Activated gamma-delta T cell treated with Interleukin-2 at 50 U/mL for 16 hours (primary cell): ENCODE results near the gene BIRC6.
"Not testable (repeated sequence)": the region's sequence is repeated elsewhere in the genome, so short reads cannot be mapped to it uniquely, and the experiment has no call there.

Experiments
- DNase-seq: peaks from one replicate; pipeline ENCODE4 v3.0.0-alpha.2; 2020

The BIRC6 gene, protein sequence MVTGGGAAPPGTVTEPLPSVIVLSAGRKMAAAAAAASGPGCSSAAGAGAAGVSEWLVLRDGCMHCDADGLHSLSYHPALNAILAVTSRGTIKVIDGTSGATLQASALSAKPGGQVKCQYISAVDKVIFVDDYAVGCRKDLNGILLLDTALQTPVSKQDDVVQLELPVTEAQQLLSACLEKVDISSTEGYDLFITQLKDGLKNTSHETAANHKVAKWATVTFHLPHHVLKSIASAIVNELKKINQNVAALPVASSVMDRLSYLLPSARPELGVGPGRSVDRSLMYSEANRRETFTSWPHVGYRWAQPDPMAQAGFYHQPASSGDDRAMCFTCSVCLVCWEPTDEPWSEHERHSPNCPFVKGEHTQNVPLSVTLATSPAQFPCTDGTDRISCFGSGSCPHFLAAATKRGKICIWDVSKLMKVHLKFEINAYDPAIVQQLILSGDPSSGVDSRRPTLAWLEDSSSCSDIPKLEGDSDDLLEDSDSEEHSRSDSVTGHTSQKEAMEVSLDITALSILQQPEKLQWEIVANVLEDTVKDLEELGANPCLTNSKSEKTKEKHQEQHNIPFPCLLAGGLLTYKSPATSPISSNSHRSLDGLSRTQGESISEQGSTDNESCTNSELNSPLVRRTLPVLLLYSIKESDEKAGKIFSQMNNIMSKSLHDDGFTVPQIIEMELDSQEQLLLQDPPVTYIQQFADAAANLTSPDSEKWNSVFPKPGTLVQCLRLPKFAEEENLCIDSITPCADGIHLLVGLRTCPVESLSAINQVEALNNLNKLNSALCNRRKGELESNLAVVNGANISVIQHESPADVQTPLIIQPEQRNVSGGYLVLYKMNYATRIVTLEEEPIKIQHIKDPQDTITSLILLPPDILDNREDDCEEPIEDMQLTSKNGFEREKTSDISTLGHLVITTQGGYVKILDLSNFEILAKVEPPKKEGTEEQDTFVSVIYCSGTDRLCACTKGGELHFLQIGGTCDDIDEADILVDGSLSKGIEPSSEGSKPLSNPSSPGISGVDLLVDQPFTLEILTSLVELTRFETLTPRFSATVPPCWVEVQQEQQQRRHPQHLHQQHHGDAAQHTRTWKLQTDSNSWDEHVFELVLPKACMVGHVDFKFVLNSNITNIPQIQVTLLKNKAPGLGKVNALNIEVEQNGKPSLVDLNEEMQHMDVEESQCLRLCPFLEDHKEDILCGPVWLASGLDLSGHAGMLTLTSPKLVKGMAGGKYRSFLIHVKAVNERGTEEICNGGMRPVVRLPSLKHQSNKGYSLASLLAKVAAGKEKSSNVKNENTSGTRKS (N-terminal part only)

DNA sequence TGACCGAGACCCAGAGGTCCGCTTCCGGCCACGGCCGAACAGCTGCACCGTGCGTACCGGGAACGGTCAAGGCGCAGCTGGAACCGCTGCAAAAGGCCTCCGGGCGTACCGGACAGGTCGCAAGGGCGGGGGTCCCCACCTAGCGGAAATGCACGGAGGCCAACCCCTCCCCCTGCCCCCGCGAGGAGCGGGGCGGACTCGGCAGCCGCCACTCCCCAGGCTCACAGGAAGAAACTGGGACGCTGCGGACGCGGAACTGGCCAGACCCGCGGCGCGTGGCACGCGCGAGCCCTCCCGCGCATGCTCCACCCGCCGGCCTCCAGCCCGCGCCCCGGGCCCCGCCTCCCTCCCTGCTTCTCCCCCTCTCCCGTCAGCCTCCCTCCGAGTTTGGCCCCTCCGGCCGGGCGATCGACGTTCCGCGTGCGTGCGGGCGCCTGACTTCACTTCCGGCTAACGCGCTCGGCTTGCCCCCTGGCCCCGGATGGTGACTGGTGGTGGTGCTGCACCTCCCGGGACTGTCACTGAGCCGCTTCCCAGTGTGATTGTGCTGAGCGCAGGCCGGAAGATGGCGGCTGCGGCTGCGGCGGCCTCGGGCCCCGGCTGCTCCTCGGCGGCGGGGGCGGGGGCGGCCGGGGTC, at the start of gene BIRC6:
Gene BIRC6 (plus strand): TSS at position 343 of the 637 bp plus-strand sequence. CDS start 139 bp downstream, at position 482.
- peak; percentile 93 for DNase-seq

DNA sequence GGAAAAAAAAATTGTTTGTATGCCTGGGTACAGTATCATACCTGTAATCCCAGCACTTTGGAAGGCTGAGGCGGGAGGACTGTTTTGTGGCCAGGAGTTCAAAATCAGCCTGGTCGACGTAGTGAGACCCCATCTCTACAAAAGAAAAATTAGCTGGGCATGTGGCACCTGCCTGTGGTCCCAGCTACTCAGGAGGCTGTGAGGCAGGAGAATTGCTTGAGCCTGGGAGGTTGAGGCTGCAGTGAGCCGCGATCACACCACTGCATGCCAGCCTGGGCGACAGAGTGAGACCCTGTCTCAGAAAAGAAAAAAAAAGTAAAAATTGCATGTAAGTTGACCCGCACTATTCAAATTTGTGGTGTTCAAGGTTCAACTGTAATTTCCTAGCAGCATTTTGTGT, 46.2 kb upstream of the BIRC6 start:
- no peak for DNase-seq

DNA sequence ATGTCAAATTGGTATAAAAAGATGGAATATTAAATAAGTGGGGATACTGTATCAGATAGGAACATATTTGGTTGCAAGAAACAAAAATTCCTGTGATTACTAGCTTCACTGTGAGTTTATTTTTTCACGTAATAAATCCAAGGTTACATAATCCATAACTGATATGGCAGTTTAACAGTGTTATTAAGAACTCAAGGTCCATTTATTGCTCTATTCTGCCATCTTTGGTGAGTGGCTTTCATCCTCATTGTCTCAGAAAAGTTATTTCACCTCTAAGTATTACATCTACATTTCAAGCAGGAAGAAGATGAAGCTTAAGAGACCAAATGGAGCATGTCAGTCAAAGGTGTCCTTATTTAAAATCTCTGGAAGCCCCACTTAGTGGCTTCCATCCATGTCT, 41.9 kb upstream of the BIRC6 start:
- no peak for DNase-seq

DNA sequence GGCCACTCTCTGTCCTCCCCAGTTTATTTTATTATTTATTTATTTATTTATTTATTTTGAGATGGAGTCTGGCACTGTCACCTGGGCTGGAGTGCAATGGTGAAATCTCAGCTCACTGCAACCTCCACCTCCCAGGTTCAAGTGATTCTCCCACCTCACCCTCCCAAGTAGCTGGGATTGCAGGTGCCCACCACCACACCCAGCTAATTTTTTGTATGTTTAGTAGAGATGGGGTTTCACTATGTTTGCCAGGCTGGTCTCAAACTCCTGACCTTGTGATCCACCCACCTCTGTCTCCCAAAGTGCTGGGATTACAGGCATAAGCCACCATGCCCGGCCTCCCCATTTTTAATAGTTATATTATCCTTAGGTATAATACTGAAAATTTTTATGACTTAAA, 28.1 kb upstream of the BIRC6 start:
- not testable (repeated sequence) for DNase-seq

DNA sequence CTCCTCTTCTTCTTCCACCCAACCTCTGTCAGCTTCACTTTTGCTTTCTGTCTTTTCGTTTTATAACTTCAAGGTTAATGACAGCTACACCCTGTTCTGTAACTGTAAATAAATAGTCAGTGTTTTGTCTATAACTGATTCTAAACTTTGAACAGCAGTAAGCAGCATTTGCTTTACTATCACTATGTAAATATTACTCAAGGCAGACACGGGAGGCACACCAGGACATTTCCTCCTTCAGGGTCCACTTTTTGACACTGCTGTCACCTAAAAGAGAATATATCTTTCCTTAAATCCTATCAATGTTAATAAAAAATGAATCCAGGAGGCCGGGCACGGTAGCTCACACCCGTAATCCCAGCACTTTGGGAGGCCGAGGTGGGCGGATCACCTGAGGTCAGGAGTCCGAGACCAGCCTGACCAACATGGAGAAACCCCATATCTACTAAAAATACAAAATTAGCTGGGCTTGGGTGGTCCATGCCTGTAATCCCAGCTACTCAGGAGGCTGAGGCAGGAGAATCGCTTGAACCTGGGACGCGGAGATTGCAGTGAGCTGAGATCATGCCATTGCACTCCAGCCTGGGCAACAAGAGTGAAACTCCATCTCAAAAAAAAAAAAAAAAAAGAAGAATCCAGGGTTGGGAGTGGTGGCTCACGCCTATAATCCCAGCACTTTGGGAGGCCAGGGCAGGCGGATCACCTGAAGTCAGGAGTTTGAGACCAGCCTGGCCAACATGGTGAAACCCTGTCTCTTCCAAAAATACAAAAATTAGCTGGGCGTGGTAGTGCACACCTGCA, 27.4 kb upstream of the BIRC6 start:
- not testable (repeated sequence) for DNase-seq

DNA sequence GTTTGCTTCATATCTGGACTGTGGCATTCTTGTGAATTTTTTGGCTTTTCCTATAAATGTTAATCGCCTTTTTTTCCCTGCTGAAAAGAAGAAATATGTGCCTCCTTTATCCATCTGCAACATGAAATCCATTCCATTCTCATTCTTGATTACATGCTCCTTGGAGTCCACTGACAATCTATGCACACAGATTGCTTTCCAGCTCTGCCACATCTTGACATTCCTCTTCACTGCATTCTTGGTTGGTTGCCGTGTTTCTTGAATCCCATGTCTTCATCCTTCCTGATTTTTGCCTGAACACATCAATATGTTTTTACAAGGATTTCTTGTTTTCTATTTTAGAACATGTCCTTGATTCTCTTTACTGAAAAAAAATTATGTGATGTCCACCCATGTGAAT, 26.7 kb upstream of the BIRC6 start:
- no peak for DNase-seq

DNA sequence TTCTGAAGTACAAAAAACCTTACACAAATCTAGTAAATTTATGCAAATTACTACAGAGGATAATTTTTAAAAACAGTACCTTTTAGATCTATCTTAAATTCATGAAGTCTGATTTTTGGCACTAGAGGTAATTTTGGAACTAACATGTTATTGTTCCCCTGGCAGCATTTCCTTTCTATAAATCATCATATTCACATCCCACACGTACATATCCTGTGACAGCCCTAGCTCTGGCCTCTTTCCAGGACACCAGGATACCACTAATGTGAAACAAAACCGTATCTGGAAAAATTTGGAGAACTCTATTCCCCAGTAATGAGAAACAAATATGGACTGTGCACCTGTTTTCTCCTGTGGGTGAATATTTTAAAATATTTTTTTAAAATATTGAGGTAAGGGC, 14.0 kb upstream of the BIRC6 start:
- no peak for DNase-seq

DNA sequence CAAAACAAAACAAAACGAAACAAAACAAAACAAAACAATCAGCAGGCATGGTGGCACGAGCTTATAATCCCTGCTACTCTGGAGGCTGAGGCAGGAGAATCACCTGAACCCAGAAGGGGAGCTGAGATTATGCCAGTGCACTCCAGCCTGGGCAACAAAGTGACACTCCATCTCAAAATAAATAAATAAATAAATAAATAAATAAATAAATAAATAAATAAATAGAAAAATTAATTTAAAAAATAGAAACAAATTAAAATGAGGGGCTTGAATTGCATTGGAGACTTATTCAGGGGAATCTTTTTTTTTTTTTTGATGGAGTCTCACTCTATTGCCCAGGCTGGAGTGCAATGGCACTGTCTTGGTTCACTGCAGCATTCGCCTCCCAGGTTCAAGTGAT, 6.0 kb upstream of the BIRC6 start:
- DNase-seq = not testable (repeated sequence)

DNA sequence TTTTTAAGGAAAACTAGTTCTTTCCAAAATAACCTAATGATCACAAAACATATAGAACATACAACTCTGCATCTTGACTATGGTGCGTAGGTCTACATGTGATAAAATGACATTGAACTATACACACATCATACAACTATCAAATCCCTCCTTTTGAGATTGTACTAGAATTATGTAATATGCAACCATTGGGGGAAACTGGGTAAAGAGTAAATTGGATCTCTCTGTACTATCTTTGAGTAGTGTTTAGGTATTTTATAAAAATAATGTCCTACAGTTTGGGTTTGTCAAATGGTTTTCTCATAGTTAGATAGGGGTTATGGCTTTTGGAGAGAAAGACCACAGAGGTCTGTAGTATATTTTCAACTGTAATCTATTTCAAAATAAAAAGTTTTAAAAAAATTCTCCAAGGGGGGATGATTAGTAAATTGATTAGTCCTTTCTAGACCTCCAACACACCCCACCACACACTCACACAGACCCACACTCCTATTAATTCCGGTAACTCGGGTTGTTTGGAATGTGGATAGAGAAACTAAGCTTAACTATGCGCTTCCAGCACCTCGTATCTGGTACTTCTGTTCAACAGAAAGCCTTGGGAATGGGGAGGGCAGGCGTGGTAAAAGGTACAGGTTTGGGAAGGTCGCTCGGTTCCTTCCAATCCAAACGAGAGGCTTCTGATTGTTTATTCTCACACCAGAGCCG, 695 bp upstream of the BIRC6 start:
- DNase-seq = no peak

DNA sequence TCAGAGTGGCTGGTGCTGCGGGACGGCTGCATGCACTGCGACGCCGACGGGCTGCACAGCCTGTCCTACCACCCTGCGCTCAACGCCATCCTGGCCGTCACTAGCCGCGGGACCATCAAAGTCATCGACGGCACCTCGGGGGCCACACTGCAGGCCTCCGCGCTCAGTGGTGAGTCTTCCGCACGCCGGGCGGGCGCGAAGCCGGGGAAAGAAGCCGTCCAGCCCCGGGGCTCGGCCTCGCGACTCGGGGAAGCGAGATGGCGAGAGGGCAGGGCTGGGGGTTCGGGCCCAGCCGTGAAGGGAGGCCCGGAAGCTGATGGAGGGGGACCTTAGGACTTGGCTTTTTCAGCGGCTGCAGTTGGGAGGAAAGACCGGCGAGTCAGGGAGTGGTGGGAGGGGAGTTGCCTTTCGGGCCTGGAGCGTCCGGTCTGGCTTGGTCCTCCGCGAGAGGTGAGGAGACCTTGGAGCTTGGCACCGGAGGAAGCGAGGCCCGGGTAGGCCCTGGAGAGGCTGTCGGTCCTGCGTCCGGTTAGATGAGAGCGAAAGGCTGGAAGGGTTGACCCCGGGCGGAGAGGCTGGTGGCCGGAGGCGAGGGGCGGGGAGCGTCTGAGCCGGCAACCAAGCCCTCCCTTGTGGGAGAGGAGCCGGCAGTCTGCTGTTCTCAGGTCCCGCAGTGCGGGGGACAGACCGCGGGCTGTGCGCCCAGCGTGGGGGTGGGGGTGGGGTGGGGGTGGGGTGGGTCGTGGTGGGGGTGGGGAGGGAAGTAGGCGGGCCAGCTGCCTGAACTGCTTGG, 691 bp downstream of the BIRC6 start:
- DNase-seq = peak; percentile 26

DNA sequence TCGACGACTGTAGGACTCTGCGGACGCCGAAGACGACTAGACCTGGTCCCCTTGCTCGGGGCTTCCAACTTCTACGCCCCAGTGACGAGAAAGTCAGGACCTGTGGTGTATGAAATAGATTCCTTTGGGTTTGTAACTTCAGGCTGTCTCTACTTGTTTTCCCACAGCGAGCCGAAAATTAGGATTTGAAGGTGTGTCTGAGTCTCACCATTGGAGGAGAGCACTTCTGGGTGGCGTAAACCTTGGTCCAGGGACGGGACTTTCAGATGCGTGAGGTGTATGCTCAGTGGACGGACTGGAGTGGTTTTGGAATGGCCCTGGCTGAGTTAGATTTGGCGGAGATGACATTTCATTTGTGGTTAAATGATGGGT, 1.3 kb downstream of the BIRC6 start:
- DNase-seq = no peak

DNA sequence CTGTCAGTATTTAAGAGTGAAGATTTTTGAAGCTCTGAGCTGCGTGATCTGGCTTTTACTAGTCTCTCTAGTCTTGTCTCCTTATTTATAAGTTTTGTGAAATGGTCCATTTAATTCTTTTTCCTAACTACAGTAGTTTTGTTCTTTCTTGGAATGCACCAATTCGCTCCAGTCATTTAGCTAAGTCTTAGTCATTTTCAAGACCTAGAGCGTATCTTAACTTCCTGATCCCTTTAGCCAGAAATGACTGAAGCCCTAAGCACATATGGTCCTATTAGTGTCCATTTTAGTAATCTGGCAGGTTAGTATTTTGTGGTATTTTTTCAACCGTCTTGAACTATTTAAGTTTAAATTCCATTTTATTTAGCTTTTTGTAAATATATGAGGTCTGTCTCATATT, 3.6 kb downstream of the BIRC6 start:
- no peak for DNase-seq

DNA sequence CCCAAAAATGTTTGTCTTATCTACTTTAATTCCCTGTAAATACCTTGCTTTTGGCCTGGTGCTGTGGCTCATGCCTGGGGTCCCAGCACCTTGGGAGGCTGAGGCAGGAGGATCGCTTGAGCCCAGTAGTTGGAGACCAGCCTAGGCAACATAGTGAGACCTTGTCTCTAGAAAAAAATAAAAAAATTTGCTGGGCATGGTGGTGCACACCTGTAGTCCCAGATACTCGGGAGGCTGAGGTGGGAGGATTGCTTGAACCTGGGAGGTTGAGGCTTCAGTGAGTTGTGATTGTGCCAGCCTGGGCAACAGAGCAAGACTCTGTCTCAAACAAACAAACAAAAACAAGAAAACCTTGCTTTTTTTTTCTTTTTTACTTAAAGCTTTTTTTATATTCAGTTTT, 6.2 kb downstream of the BIRC6 start:
- not testable (repeated sequence) for DNase-seq

DNA sequence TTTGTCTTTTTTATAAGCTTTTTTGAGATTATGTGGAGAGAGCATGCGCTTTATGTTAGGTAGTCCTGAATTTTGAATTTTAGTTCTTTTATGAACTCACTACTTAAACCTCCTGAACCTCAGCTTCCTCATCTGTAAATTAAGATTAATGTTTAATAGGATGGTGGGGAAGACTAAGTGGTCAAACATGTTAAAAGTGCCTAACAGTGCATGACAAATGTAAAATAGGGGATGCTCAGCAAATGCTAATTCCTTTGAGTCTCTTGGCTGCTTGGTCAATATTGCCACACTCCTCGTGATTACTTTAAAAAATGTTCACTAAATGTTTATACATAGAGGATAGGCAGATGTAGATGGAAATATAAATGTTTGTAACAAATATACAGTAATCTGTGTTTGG, 6.8 kb downstream of the BIRC6 start:
- no peak for DNase-seq

DNA sequence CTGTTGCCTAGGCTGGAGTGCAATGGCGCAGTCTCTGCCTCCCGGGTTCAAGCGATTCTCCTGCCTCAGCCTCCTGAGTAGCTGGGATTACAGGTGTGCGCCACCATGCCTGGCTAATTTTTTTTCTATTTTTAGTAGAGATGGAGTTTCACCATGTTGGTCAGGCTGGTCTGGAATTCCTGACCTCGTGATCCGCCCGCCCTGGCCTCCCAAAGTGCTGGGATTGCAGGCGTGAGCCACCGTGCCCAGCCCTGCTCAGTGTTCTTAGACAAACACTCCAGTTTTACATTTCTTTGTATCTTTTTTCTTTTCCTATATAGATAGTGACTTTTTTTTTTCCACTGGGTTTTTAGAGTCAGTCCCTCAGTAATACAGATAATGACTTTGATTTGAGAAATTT, 7.5 kb downstream of the BIRC6 start:
- DNase-seq = not testable (repeated sequence)

DNA sequence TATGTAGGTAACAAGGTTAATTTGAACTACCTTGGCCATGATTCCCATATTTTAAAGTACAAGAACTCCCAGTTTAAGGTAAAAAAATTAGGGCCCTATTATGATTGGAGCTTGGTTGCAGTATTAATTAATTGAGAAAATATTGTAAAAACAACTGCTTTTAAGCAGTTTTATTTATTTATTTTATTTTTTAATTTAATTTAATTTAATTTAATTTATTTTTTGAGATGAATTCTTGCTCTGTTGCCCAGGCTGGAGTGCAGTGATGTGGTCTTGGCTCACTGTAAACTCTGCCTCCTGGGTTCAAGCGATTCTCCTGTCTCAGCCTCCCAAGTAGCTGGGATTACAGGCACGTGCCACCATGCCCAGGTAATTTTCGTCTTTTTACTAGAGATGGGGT, 8.9 kb downstream of the BIRC6 start:
- not testable (repeated sequence) for DNase-seq

DNA sequence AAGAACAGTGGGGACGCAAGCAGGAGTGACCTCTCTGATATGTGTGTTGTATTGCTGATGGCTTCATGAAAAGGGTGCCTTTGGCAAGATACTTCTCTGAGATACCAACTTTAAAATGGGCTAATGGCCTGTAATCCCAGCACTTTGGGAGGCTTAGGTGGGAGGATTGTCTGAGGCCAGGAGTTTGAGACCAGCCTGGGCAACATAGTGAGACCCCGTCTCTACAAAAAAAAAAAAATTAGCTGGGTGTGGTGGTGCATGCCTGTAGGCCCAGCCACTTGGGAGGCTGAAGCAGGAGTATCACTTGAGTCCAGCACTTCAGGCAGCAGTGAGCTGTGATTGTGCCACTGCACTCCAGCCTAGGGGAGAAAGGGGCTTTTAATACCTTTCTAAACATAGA, 9.8 kb downstream of the BIRC6 start:
- no peak for DNase-seq

DNA sequence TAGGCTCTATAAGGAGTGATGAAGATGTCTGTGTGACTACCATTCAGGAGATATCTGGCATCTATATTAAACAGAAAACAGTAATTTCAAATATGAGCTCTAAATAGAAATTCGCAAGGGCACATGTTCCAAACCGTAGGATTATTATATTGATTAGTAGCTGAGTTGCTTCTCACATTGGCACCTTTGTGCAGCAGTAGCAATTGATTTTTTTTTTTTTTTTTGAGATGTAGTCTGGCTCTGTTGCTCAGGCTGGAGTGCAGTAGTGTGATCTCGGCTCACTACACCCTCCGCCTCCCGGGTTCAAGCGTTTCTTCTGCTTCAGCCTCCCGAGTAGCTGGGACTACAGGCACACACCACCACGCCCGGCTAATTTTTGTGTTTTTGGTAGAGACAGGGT, 12.4 kb downstream of the BIRC6 start:
- no peak for DNase-seq

DNA sequence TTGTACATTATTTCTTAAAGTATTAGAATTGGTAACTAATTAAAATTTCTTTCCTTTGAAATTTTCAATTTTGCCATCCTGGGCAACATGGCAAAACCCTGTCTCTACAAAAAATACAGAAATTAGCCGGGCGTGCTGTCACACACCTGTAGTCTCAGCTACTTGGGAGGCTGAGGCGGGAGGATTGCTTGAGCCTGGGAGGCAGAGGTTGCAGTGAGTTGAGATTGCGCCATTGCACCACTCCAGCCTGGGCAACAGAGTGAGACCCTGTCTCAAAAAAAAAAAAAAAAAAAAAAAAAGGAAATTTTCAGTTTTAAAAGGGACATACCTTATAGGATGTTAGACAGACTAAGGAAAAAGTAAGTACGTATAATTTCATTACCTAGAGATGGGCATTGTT, 14.1 kb downstream of the BIRC6 start:
- DNase-seq = not testable (repeated sequence)

DNA sequence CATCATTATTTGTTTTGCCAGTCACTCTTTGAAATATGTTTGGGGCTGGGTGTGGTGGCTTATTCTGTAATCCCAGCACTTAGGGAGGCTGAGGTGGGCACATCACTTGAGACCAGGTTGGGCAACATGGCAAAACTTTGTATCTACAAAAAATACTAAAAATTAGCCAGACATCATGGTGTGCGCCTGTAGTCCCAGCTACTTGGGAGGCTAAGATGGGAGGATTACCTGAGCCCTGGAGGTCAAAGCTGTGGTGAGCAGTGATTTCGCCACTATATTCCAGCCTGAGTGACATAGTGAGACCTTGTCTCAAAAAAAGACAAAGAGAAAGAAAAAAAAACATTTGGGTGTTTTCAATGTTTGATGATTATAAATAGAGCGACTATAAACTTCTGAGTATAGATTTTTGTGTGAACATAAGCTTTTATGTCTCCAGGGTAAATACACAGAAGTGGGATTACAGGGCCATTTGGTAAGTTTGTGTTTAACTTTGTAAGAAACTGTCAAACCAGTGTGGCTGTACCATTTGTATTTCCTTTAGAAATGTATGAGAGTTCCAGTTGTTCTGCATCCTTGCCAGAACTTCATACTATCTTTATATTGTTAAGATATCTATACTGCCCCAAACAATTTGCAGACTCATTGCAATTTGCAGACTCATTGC, 15.8 kb downstream of the BIRC6 start:
- no peak for DNase-seq
